ENCODE results near the gene UNC50.

DNA sequence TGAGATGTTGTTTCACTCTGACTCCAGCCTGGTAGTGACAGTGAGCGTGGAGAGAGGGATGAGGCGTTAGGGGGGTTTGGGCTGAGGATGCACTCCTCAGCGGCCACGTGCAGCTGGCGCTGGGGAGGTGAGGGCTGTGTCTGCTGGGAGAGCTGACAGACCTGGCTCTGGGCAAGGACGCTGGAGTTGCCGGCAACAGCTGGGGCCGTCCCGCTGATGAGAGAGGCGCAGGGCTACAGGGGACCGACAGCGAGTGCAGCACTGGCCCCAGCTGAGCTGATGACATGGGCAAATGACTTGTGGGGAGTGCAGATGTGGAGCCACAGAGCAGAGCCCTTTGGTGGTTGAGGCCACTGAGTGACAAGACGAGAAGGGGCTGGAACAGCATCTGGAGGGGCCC is 38.5 kb upstream of the UNC50 start:
- TF ChIP-seq, protein P1, sequence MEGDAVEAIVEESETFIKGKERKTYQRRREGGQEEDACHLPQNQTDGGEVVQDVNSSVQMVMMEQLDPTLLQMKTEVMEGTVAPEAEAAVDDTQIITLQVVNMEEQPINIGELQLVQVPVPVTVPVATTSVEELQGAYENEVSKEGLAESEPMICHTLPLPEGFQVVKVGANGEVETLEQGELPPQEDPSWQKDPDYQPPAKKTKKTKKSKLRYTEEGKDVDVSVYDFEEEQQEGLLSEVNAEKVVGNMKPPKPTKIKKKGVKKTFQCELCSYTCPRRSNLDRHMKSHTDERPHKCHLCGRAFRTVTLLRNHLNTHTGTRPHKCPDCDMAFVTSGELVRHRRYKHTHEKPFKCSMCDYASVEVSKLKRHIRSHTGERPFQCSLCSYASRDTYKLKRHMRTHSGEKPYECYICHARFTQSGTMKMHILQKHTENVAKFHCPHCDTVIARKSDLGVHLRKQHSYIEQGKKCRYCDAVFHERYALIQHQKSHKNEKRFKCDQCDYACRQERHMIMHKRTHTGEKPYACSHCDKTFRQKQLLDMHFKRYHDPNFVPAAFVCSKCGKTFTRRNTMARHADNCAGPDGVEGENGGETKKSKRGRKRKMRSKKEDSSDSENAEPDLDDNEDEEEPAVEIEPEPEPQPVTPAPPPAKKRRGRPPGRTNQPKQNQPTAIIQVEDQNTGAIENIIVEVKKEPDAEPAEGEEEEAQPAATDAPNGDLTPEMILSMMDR (IDR thresholded peaks at IDR 0.05): no peak
- no peak for TF ChIP-seq EZH2 (IDR thresholded peaks at IDR 0.05; ENCODE audit: borderline replicate concordance, insufficient read depth, low read depth, low read length, poor library complexity, severe bottlenecking)

All from B cell (primary cell).